ENCODE results near the gene TWF2. TPM values are rescaled to one million over a fixed set of nuclear protein-coding genes. Genes with fewer than 3 reads are reported as not detected.

TWF2 gene
- total and polyA plus RNA-seq, 2 of the 13 experiments (the other 11 are each of a cell fraction or from before 2014, with no cell fraction given) = 45.5 to 108 TPM

GRCh38 chr3:52238193-52238760 is 681 bp downstream of the TWF2 start (continued):
- peak; percentile 44; the same call in 1 of the 2 replicates for TF ChIP-seq JUNB (CRISPR knock-in tag; IDR thresholded peaks at IDR 0.05; ENCODE audit: borderline replicate concordance)
- TF ChIP-seq ZNF782 (CRISPR knock-in tag; IDR thresholded peaks at IDR 0.05; ENCODE audit: borderline replicate concordance) = no peak
- peak; percentile 71; the same call in 1 of the 2 replicates for TF ChIP-seq HDAC2 (CRISPR knock-in tag; IDR thresholded peaks at IDR 0.05)
- TF ChIP-seq, protein P1, sequence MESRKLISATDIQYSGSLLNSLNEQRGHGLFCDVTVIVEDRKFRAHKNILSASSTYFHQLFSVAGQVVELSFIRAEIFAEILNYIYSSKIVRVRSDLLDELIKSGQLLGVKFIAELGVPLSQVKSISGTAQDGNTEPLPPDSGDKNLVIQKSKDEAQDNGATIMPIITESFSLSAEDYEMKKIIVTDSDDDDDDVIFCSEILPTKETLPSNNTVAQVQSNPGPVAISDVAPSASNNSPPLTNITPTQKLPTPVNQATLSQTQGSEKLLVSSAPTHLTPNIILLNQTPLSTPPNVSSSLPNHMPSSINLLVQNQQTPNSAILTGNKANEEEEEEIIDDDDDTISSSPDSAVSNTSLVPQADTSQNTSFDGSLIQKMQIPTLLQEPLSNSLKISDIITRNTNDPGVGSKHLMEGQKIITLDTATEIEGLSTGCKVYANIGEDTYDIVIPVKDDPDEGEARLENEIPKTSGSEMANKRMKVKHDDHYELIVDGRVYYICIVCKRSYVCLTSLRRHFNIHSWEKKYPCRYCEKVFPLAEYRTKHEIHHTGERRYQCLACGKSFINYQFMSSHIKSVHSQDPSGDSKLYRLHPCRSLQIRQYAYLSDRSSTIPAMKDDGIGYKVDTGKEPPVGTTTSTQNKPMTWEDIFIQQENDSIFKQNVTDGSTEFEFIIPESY (CRISPR knock-in tag; IDR thresholded peaks at IDR 0.05) = no peak
- peak; percentile 60 for TF ChIP-seq ZEB1 (IDR thresholded peaks at IDR 0.05; ENCODE audit: insufficient replicate concordance, low read depth)
- no peak for TF ChIP-seq ZNF580 (CRISPR knock-in tag; IDR thresholded peaks at IDR 0.05; ENCODE audit: borderline replicate concordance, low read depth)
- TF ChIP-seq ZBTB20 (CRISPR knock-in tag; IDR thresholded peaks at IDR 0.05; ENCODE audit: borderline replicate concordance, low read depth) = no peak; the same call in 1 of the 2 replicates
- TF ChIP-seq RXRB (CRISPR knock-in tag; IDR thresholded peaks at IDR 0.05; ENCODE audit: borderline replicate concordance) = peak; percentile 91; the same call in 1 of the 2 replicates
- peak; percentile 52 for TF ChIP-seq ZNF18 (CRISPR knock-in tag; IDR thresholded peaks at IDR 0.05; ENCODE audit: insufficient replicate concordance)
- TF ChIP-seq NONO (IDR thresholded peaks at IDR 0.05) = no peak
- TF ChIP-seq NONO (CRISPR knock-in tag; conservative IDR thresholded peaks at IDR 0.05) = peak; percentile 79
- peak; percentile 79 for TF ChIP-seq ELF1 (CRISPR knock-in tag; IDR thresholded peaks at IDR 0.05)
- peak; percentile 47; the same call in 1 of the 2 replicates for TF ChIP-seq ZNF709 (CRISPR knock-in tag; IDR thresholded peaks at IDR 0.05)
- 0 out of 2 replicates have a peak, but pooled peaks have one; percentile 57 for TF ChIP-seq MYPOP (CRISPR knock-in tag; IDR thresholded peaks at IDR 0.05)
- peak; percentile 82; the same call in 1 of the 2 replicates for TF ChIP-seq SIN3A (IDR thresholded peaks at IDR 0.05; ENCODE audit: borderline replicate concordance, low read depth, low read length)
- TF ChIP-seq CBX1 (IDR thresholded peaks at IDR 0.05; ENCODE audit: low read depth) = no peak
- TF ChIP-seq ZMAT3 (CRISPR knock-in tag; conservative IDR thresholded peaks at IDR 0.05) = no peak; the same call in none of the 2 replicates
- TF ChIP-seq, protein P2, sequence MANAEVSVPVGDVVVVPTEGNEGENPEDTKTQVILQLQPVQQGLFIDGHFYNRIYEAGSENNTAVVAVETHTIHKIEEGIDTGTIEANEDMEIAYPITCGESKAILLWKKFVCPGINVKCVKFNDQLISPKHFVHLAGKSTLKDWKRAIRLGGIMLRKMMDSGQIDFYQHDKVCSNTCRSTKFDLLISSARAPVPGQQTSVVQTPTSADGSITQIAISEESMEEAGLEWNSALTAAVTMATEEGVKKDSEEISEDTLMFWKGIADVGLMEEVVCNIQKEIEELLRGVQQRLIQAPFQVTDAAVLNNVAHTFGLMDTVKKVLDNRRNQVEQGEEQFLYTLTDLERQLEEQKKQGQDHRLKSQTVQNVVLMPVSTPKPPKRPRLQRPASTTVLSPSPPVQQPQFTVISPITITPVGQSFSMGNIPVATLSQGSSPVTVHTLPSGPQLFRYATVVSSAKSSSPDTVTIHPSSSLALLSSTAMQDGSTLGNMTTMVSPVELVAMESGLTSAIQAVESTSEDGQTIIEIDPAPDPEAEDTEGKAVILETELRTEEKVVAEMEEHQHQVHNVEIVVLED (CRISPR knock-in tag; IDR thresholded peaks at IDR 0.05; ENCODE audit: borderline replicate concordance) = no peak; the same call in 1 of the 2 replicates
- no peak for TF ChIP-seq ZNF263 (CRISPR knock-in tag; IDR thresholded peaks at IDR 0.05)
- 0 out of 2 replicates have a peak, but pooled peaks have one; percentile 28 for TF ChIP-seq ZNF703 (CRISPR knock-in tag; IDR thresholded peaks at IDR 0.05; ENCODE audit: borderline replicate concordance)
- no peak for TF ChIP-seq ATAD3A (CRISPR knock-in tag; IDR thresholded peaks at IDR 0.05)
- peak; percentile 83 for TF ChIP-seq GATAD2A (CRISPR knock-in tag; IDR thresholded peaks at IDR 0.05)
- TF ChIP-seq XBP1 (CRISPR knock-in tag; IDR thresholded peaks at IDR 0.05) = no peak
- TF ChIP-seq TP53 (CRISPR knock-in tag; conservative IDR thresholded peaks at IDR 0.05) = no peak
